A549 (cell line): ENCODE data around the gene MAGEA1. TPM values are rescaled to one million over a fixed set of nuclear protein-coding genes. Genes with fewer than 3 reads are reported as not detected.
A peak's percentile ranks its signal among the peaks of the same experiment; 100 is the strongest.

Experiments used
- ATAC-seq, 2 experiments: fragments of 200-7000 bp in 1 of 2; fragments of >200 bp in 1 of 2; cut with Nextera tagmentation in 1 of 2; cut with Tn5 transposase in 1 of 2; 3 replicates each; pipeline versions ENCODE4 v1.8.0 to v1.9.1; 2018 to 2020; ENCODE audit warnings: mild to moderate bottlenecking in 1 of 2, moderate library complexity in 1 of 2
- CTCF ChIA-PET: fragments of 300-600 bp; sonication (Branson Sonifier 250); formaldehyde crosslinking; extraction: SDS; loops from one replicate; lab custom pipeline; 2021; ENCODE audit warnings: antibody characterized with exemption, inconsistent platforms; lab: Yijun Ruan, JAX
- POLR2A ChIA-PET: fragments of 350-600 bp; formaldehyde crosslinking; extraction: SDS; loops from one replicate; lab custom pipeline; 2021; ENCODE audit warnings: antibody characterized with exemption, inconsistent platforms; lab: Yijun Ruan, JAX
- DNase-seq, 2 experiments: peaks; one replicate each; pipeline versions ENCODE4 v3.0.0 to v3.0.0-alpha.2; 2011 to 2016; ENCODE audit warnings: low read depth in 1 of 2, low spot score in 1 of 2
- FAIRE-seq: peaks from 2 replicates; lab custom pipeline; 2011; peaks lifted over from hg19 to GRCh38; lab: Jason Lieb, UNC
- H3K27ac ChIP-seq, 2 experiments: fragments of >200 bp; sonication (Bioruptor Twin); formaldehyde crosslinking; 3 replicates each; pipeline ENCODE4 v1.5.1; 2016 to 2017
- H3K4me1 ChIP-seq: fragments of >200 bp; sonication (Bioruptor Twin); formaldehyde crosslinking; 3 replicates; pipeline ENCODE4 v1.6.1; 2016
- H3K4me2 ChIP-seq: fragments of >200 bp; sonication (Bioruptor Twin); formaldehyde crosslinking; 3 replicates; pipeline ENCODE4 v1.6.1; 2016
- H3K4me3 ChIP-seq: fragments of >200 bp; sonication (Bioruptor Twin); formaldehyde crosslinking; 3 replicates; pipeline ENCODE4 v1.5.1; 2016
- H3K9me3 ChIP-seq: fragments of >200 bp; sonication (Bioruptor Twin); formaldehyde crosslinking; 3 replicates; pipeline ENCODE4 v1.6.1; 2016
- CBX2 ChIP-seq: fragments of 200-600 bp; sonication (generic); IDR thresholded peaks from 2 replicates; pipeline ENCODE4 v1.6.1; 2016; ENCODE audit warnings: low read depth, mild to moderate bottlenecking, borderline replicate concordance
- CEBPB ChIP-seq, 2 experiments: fragments of >200 bp in 1 of 2; sonication (Bioruptor Twin) in 1 of 2; formaldehyde crosslinking in 1 of 2; IDR thresholded peaks; 2 replicates each; pipeline ENCODE4 v1.6.1; 2012 to 2016
- CHD2 ChIP-seq: fragments of 150-350 bp; IDR thresholded peaks from 2 replicates; pipeline ENCODE4 v1.6.1; 2014; ENCODE audit warnings: low read length; ENCODE audit not compliant: partially characterized antibody
- EHMT2 ChIP-seq: fragments of 200-600 bp; sonication (generic); IDR thresholded peaks from 2 replicates; pipeline ENCODE4 v1.6.1; 2016; ENCODE audit warnings: antibody characterized with exemption, low read depth, mild to moderate bottlenecking, moderate library complexity
- EP300 ChIP-seq, 2 experiments: fragments of >200 bp; sonication (Bioruptor Twin); formaldehyde crosslinking; IDR thresholded peaks; 2 replicates in 1 of 2; 3 replicates in 1 of 2; pipeline ENCODE4 v1.6.1; 2016 to 2017
- ESRRA ChIP-seq: fragments of 150-350 bp; IDR thresholded peaks from 2 replicates; pipeline ENCODE4 v1.6.1; 2014; ENCODE audit warnings: mild to moderate bottlenecking, low read length, borderline replicate concordance
- FOSL2 ChIP-seq, 2 experiments: fragments of 450-650 bp in 1 of 2; fragments of >200 bp in 1 of 2; sonication (Bioruptor Twin) in 1 of 2; formaldehyde crosslinking; IDR thresholded peaks; 2 replicates each; pipeline versions ENCODE4 v1.5.0 to v1.6.1; 2016 to 2020; ENCODE audit warnings: mild to moderate bottlenecking in 1 of 2, moderate library complexity in 1 of 2
- HEYL ChIP-seq: fragments of 250-450 bp; sonication (Bioruptor Pico); IDR thresholded peaks from 2 replicates; pipeline ENCODE4 v1.8.0; 2021; ENCODE audit warnings: mild to moderate bottlenecking, moderate library complexity
- HOXB5 ChIP-seq: fragments of 250-450 bp; sonication (Bioruptor Pico); IDR thresholded peaks from 2 replicates; pipeline ENCODE4 v1.5.0; 2020; ENCODE audit warnings: mild to moderate bottlenecking, moderate library complexity
- JUN ChIP-seq, 2 experiments: fragments of >200 bp; sonication (Bioruptor Twin); formaldehyde crosslinking; IDR thresholded peaks; 2 replicates in 1 of 2; 3 replicates in 1 of 2; pipeline ENCODE4 v1.6.1; 2016 to 2017
- KDM1A ChIP-seq: fragments of 200-600 bp; sonication (generic); IDR thresholded peaks from 2 replicates; pipeline ENCODE4 v1.6.1; 2016; ENCODE audit warnings: low read depth, mild to moderate bottlenecking
- KDM5A ChIP-seq: fragments of 200-600 bp; sonication (generic); IDR thresholded peaks from 2 replicates; pipeline ENCODE4 v1.6.1; 2016; ENCODE audit warnings: antibody characterized with exemption, mild to moderate bottlenecking
- MAZ ChIP-seq: fragments of 150-350 bp; IDR thresholded peaks from 2 replicates; pipeline ENCODE4 v1.6.1; 2014; ENCODE audit warnings: antibody characterized with exemption, low read depth, low read length, borderline replicate concordance
- MYC ChIP-seq: IDR thresholded peaks from 2 replicates; pipeline ENCODE4 v1.6.1; 2012; ENCODE audit warnings: mild to moderate bottlenecking, inconsistent platforms, low read length, improper control_type of control experiment, borderline replicate concordance
- NFE2L2 ChIP-seq: fragments of 150-350 bp; conservative IDR thresholded peaks from 2 replicates; pipeline ENCODE4 v1.6.1; 2014; ENCODE audit warnings: low read length
- NPAS2 ChIP-seq: fragments of 250-450 bp; sonication (Bioruptor Pico); IDR thresholded peaks from 2 replicates; pipeline ENCODE4 v1.8.0; 2022; ENCODE audit warnings: mild to moderate bottlenecking, moderate library complexity, borderline replicate concordance
- PHF8 ChIP-seq: fragments of 200-600 bp; sonication (generic); IDR thresholded peaks from 2 replicates; pipeline ENCODE4 v1.6.1; 2016; ENCODE audit warnings: low read depth, mild to moderate bottlenecking, antibody characterized with exemption, moderate library complexity, borderline replicate concordance
- POLR2AphosphoS2 ChIP-seq: conservative IDR thresholded peaks from 2 replicates; pipeline ENCODE4 v1.6.1; 2012; ENCODE audit warnings: low read length, improper control_type of control experiment, inconsistent platforms
- RAD21 ChIP-seq, 2 experiments: fragments of >200 bp in 1 of 2; sonication (Bioruptor Twin) in 1 of 2; formaldehyde crosslinking in 1 of 2; IDR thresholded peaks in 1 of 2; conservative IDR thresholded peaks in 1 of 2; 2 replicates in 1 of 2; 3 replicates in 1 of 2; pipeline ENCODE4 v1.6.1; 2012 to 2018; ENCODE audit warnings: inconsistent platforms in 1 of 2
- RARB ChIP-seq: fragments of 250-450 bp; sonication (Bioruptor Pico); IDR thresholded peaks from 2 replicates; pipeline ENCODE4 v1.8.0; 2021; ENCODE audit warnings: mild to moderate bottlenecking, moderate library complexity
- RCOR1 ChIP-seq: fragments of 150-350 bp; IDR thresholded peaks from 2 replicates; pipeline ENCODE4 v1.6.1; 2014; ENCODE audit warnings: antibody characterized with exemption, low read length, low read depth
- RNF2 ChIP-seq: fragments of 200-600 bp; sonication (generic); IDR thresholded peaks from 2 replicates; pipeline ENCODE4 v1.6.1; 2016; ENCODE audit warnings: low read depth, mild to moderate bottlenecking, antibody characterized with exemption, moderate library complexity, borderline replicate concordance
- SREBF2 ChIP-seq: fragments of 450-650 bp; IDR thresholded peaks from 2 replicates; pipeline ENCODE4 v1.6.1; 2014; ENCODE audit warnings: mild to moderate bottlenecking, moderate library complexity
- TFCP2L1 ChIP-seq: fragments of 250-450 bp; sonication (Bioruptor Pico); IDR thresholded peaks from 2 replicates; pipeline ENCODE4 v1.5.0; 2021; ENCODE audit warnings: mild to moderate bottlenecking
- TP53 ChIP-seq: fragments of 250-450 bp; sonication (Bioruptor Pico); IDR thresholded peaks from 2 replicates; pipeline ENCODE4 v1.5.0; 2021; ENCODE audit warnings: mild to moderate bottlenecking, moderate library complexity
- USF2 ChIP-seq: fragments of 450-650 bp; IDR thresholded peaks from 2 replicates; pipeline ENCODE4 v1.6.1; 2014; ENCODE audit warnings: antibody characterized with exemption
- ZNF302 ChIP-seq: fragments of 250-450 bp; sonication (Bioruptor Pico); IDR thresholded peaks from 2 replicates; pipeline ENCODE4 v1.9.0; 2021; ENCODE audit warnings: inconsistent platforms, mild to moderate bottlenecking, moderate library complexity
- WGBS: methylation state at CpG from one replicate; pipeline ENCODE4 v1.1.6; 2017; ENCODE audit errors: missing lambda C conversion rate; 5-methylcytosine and 5-hydroxymethylcytosine counted together
- polyA plus RNA-seq, 4 experiments: library from polyadenylated mRNA; depleted of rRNA in 3 of 4; stranded (reverse); fragments of >200 nt; fragmentation: RNase III in 1 of 4; extraction: RNeasy Plus Mini Kit Qiagen cat#74134 plus additional on column Dnase treatment in 1 of 4; gene quantifications; 2 replicates in 3 of 4; 3 replicates in 1 of 4; pipeline ENCODE4 v1.2.3, GENCODE V29; 2011 to 2017
- TF ChIP-seq, protein P1 (sequence below): fragments of 150-350 bp; IDR thresholded peaks from 2 replicates; pipeline ENCODE4 v1.6.1; 2014; ENCODE audit warnings: low read depth, mild to moderate bottlenecking, low read length
- TF ChIP-seq, protein P2 (sequence below): fragments of >200 bp; sonication (Bioruptor Twin); formaldehyde crosslinking; IDR thresholded peaks from 3 replicates; pipeline ENCODE4 v1.6.1; 2016

Gene MAGEA1
- polyA plus RNA-seq, 2 of the 4 experiments (the other 2 are of a cell fraction), result 0.04 TPM; not detected in 1

DNA sequence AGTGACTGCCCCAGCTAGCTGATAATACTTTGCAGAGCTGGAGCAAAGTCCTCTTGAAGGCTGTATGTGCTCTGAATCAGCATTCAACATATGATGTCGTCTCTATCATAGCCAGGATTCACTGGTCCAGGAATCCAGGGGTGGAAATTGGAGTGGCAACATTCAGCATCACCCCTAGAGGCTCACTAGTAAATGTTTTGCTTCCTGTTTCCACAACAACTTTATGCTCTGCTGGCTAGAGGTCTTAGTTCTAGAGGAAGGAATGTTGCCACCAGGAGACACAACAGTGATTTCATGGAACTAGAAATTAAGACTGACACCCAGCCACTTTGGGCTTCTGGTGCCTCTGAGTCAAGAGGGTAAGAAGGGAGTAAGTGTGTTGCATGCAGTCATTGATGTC is 11.3 kb downstream of the MAGEA1 start:
- DNase-seq (no peak), ATAC-seq (0 out of 6 replicates have a peak, but pooled peaks of 1 of the 2 experiments have one; percentile 54), FAIRE-seq (peak; percentile 36)
- TF ChIP-seq CEBPB (IDR thresholded peaks at IDR 0.05) (no peak), POLR2AphosphoS2 (no peak), RCOR1 (no peak), MYC (no peak), PHF8 (no peak), HEYL (CRISPR knock-in tag) (no peak), TFCP2L1 (CRISPR knock-in tag) (no peak), HOXB5 (CRISPR knock-in tag) (no peak), KDM5A (no peak), SREBF2 (no peak), EHMT2 (no peak), RNF2 (no peak)
- TF ChIP-seq, protein P1, sequence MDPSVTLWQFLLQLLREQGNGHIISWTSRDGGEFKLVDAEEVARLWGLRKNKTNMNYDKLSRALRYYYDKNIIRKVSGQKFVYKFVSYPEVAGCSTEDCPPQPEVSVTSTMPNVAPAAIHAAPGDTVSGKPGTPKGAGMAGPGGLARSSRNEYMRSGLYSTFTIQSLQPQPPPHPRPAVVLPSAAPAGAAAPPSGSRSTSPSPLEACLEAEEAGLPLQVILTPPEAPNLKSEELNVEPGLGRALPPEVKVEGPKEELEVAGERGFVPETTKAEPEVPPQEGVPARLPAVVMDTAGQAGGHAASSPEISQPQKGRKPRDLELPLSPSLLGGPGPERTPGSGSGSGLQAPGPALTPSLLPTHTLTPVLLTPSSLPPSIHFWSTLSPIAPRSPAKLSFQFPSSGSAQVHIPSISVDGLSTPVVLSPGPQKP, result no peak
- WGBS, result 11% methylated on average over 1 of the region's 1 CpG
- H3K4me3 ChIP-seq, result no peak overlapping the region
- no peak overlapping the region for H3K4me2 ChIP-seq
- no peaks in the 10 kb centered on the region for H3K9me3 ChIP-seq
- no peaks in the 10 kb centered on the region for H3K4me1 ChIP-seq
- ChIA-PET CTCF (no interaction called here), POLR2A (no interaction called here)
- no peak overlapping the region for H3K27ac ChIP-seq

GRCh38 chrX:153200462-153200861 is 21.4 kb downstream of the MAGEA1 start:
- ATAC-seq (no peak), DNase-seq (no peak), FAIRE-seq (peak; percentile 68)
- Histone ChIP-seq H3K4me3 (no peak overlapping the region), H3K9me3 (no peaks in the 10 kb centered on the region; the same call in 2 of the 3 replicates), H3K4me1 (no peaks in the 10 kb centered on the region), H3K27ac (no peak overlapping the region), H3K4me2 (no peak overlapping the region)
- POLR2A ChIA-PET, result no interaction called here
- CTCF ChIA-PET, result no interaction called here
- 0% methylated on average over 2 of the region's 2 CpGs for WGBS
- no peak for TF ChIP-seq PHF8
- TF ChIP-seq NPAS2 (CRISPR knock-in tag), result no peak
- TF ChIP-seq MAZ, result no peak
- no peak for TF ChIP-seq KDM1A
- TF ChIP-seq NFE2L2, result no peak
- TF ChIP-seq TP53 (CRISPR knock-in tag), result no peak
- no peak for TF ChIP-seq TFCP2L1 (CRISPR knock-in tag)
- no peak for TF ChIP-seq CBX2
- no peak for TF ChIP-seq EP300 (IDR thresholded peaks at IDR 0.05)
- no peak for TF ChIP-seq USF2
- TF ChIP-seq, protein P2, sequence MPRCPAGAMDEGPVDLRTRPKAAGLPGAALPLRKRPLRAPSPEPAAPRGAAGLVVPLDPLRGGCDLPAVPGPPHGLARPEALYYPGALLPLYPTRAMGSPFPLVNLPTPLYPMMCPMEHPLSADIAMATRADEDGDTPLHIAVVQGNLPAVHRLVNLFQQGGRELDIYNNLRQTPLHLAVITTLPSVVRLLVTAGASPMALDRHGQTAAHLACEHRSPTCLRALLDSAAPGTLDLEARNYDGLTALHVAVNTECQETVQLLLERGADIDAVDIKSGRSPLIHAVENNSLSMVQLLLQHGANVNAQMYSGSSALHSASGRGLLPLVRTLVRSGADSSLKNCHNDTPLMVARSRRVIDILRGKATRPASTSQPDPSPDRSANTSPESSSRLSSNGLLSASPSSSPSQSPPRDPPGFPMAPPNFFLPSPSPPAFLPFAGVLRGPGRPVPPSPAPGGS, result no peak
- no peak for TF ChIP-seq FOSL2 (IDR thresholded peaks at IDR 0.05)
- TF ChIP-seq FOSL2 (CRISPR knock-in tag; IDR thresholded peaks at IDR 0.05), result no peak
- TF ChIP-seq RAD21 (conservative IDR thresholded peaks at IDR 0.05 in 1 of 2, IDR thresholded peaks at IDR 0.05 in 1 of 2), result no peak
- no peak for TF ChIP-seq KDM5A
- TF ChIP-seq JUN (IDR thresholded peaks at IDR 0.05), result no peak
- no peak for TF ChIP-seq ZNF302 (CRISPR knock-in tag)
- TF ChIP-seq RARB (CRISPR knock-in tag), result no peak
- no peak for TF ChIP-seq CHD2
- TF ChIP-seq ESRRA, result no peak
